ENCODE measurements around the gene MRPL12.

- TF ChIP-seq CTCF (IDR thresholded peaks at IDR 0.05; ENCODE audit: insufficient read depth, low read length, poor library complexity, severe bottlenecking) (no peak), EZH2phosphoT487 (conservative IDR thresholded peaks at IDR 0.05; ENCODE audit: low read length) (no peak)
These were observed 9.9 kb downstream of the MRPL12 start for GRCh38 chr17:81713004-81713555.

Data from SU-DHL-6 (cell line).